GM04504 (cell line): ENCODE data around the gene RCL1.
A peak's percentile ranks its signal among the peaks of the same experiment; 100 is the strongest.
"Not testable (repeated sequence)": the region's sequence is repeated elsewhere in the genome, so short reads cannot be mapped to it uniquely, and the experiment has no call there.

Experiments
- DNase-seq: peaks from one replicate; pipeline ENCODE4 v3.0.0-alpha.2; 2012; ENCODE audit warnings: low read depth

The RCL1 gene

GRCh38 chr9:4886698-4887097 is 94.0 kb downstream of the RCL1 start:
- no peak for DNase-seq

DNA sequence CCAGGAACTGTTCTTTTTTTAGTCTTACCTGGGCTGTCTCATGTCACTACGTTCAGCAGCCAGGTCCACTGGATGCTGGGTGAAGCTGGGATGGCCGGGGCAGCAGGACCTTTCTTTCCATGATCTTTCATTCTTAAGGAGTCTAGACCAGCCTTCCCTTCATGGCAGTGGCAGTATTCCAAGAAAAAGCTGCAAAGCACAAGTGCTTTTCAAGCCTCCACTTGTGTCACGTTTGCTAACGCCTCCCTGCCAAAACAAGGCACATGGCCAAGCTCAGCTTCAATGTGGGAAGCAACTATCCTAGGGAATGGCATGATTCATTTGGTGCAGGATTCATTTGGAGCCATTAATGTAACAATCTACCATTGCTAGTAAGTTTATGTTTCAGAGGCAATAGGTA is 94.8 kb downstream of the RCL1 start:
- DNase-seq = peak; percentile 57

- DNase-seq = no peak
These were observed 97.5 kb downstream of the RCL1 start for GRCh38 chr9:4890242-4890641.

GRCh38 chr9:4890929-4891328 is 98.2 kb downstream of the RCL1 start:
- no peak for DNase-seq

DNA sequence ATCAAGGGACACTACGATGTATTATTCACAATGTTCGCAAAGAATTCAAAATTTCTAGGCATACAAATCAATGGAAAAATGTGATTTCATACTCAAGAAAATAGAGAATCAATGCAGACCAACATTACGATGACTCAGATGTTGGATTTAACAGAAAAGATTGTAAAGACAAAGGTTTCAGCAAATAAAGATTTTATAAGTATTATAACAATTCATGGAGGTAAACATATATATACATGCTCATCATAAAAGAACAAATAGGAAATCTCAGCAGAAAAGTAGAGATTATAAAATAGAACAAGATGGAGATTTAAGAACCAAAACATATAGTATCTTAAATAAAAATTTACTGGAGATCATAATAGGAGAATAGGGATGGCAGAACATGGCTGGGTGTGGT is 98.9 kb downstream of the RCL1 start:
- DNase-seq = no peak

- DNase-seq = no peak
These were observed 99.9 kb downstream of the RCL1 start for GRCh38 chr9:4892501-4893194.

DNA sequence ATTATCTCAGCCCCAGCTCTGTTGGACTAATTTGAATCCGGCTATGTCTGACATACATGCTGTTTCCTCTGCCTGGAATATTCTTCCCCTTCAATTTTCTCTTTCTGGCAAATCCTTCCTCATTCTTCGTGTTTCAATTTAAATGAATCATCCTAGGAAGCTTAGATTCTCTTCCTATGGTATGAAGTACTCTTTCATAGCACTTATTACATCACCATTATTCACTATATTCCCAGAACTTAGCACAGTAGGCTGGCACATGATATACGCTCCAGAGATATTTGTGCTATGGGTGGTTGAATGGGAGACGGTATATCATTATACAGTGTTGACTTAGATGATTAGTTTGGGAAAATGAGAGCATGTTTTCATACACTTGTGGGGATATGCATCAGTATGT is 101.3 kb downstream of the RCL1 start:
- no peak for DNase-seq

- DNase-seq = not testable (repeated sequence)
These were observed 107.1 kb downstream of the RCL1 start for GRCh38 chr9:4899853-4900252.

- not testable (repeated sequence) for DNase-seq
These were observed 108.8 kb downstream of the RCL1 start for GRCh38 chr9:4901401-4902134.

- DNase-seq = no peak
These were observed 109.4 kb downstream of the RCL1 start for GRCh38 chr9:4902135-4902475.

- no peak for DNase-seq
These were observed 111.8 kb downstream of the RCL1 start for GRCh38 chr9:4904322-4905134.

DNA sequence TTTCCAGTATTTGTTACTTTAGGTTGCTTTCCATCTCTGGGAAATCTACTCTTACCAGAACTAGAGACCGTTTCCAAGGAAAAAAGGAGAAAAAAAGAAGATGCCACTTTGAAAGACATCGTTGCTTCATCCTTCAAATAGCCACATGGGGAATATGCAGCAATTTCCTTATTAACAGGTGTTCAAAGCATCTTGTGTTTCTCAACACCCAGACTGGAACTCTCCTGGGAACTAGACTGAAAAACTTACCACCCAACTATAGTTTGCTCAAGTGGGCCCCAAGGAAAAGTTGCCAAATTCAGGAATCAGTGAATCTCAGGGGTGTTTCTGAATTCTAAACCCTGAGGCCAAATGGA is 112.4 kb downstream of the RCL1 start:
- DNase-seq = no peak
